Naive thymus-derived CD4-positive, alpha-beta T cell (primary cell): ENCODE data around the gene NOSTRIN. TPM values are rescaled to one million over a fixed set of nuclear protein-coding genes. Genes with fewer than 3 reads are reported as not detected.

Experiments
- ATAC-seq: fragments of 150-1000 bp; cut with Tn5 transposase; 2 replicates; pipeline ENCODE4 v1.10.0; 2021; ENCODE audit warnings: mild to moderate bottlenecking, moderate library complexity
- CTCF ChIA-PET: fragments of 350-600 bp; sonication (Branson Sonifier 250); formaldehyde crosslinking; loops from one replicate; lab custom pipeline; 2021; ENCODE audit warnings: antibody characterized with exemption; lab: Charles Lee
- POLR2A ChIA-PET: fragments of 350-600 bp; sonication (Branson Sonifier 250); formaldehyde crosslinking; loops from one replicate; lab custom pipeline; 2021; ENCODE audit warnings: antibody characterized with exemption, inconsistent platforms; lab: Charles Lee
- DNase-seq, 9 donors: peaks; one replicate each; pipeline versions ENCODE4 v3.0.0 to v3.0.0-alpha.2; 2020 to 2022; ENCODE audit warnings: mixed read lengths in 1 of 9
- H3K27ac ChIP-seq: one replicate; pipeline ENCODE4 v1.7.0; 2013; ENCODE audit warnings: mild to moderate bottlenecking, low read depth, low read length, moderate library complexity
- H3K27me3 ChIP-seq, 2 donors: one replicate each; pipeline ENCODE4 v1.7.0; 2013; ENCODE audit warnings: low read length in 2 of 2, mild to moderate bottlenecking in 2 of 2, moderate library complexity in 2 of 2; ENCODE audit not compliant: control insufficient read depth in 2 of 2, insufficient read depth in 2 of 2
- H3K36me3 ChIP-seq, 3 experiments: 1 replicate in 2 of 3; 2 replicates in 1 of 3; pipeline ENCODE4 v1.7.0; 2013; ENCODE audit warnings: low read length in 3 of 3, mild to moderate bottlenecking in 3 of 3, moderate library complexity in 1 of 3; ENCODE audit not compliant: insufficient read depth in 3 of 3, control insufficient read depth in 2 of 3
- H3K4me1 ChIP-seq, 2 donors: one replicate each; pipeline ENCODE4 v1.7.0; 2013; ENCODE audit warnings: low read length in 2 of 2, mild to moderate bottlenecking in 2 of 2, moderate library complexity in 1 of 2; ENCODE audit not compliant: control insufficient read depth in 2 of 2, insufficient read depth in 2 of 2
- H3K4me3 ChIP-seq: 2 replicates; pipeline ENCODE4 v1.7.0; 2013; ENCODE audit warnings: mild to moderate bottlenecking, low read length
- H3K9me3 ChIP-seq, 3 experiments: 1 replicate in 2 of 3; 2 replicates in 1 of 3; pipeline ENCODE4 v1.7.0; 2013; ENCODE audit warnings: low read length in 3 of 3; ENCODE audit not compliant: control insufficient read depth in 2 of 3
- H3K27ac Mint-ChIP-seq, 9 donors: one replicate each; pipeline ENCODE4 v1.8.0; 2020 to 2022; ENCODE audit warnings: mixed read lengths in 9 of 9, mild to moderate bottlenecking in 8 of 9, moderate library complexity in 5 of 9, inconsistent platforms in 2 of 9
- H3K27me3 Mint-ChIP-seq, 5 donors: one replicate each; pipeline ENCODE4 v1.8.0; 2021 to 2022; ENCODE audit warnings: mixed read lengths in 5 of 5, mild to moderate bottlenecking in 1 of 5
- H3K36me3 Mint-ChIP-seq, 5 donors: one replicate each; pipeline ENCODE4 v1.8.0; 2020 to 2022; ENCODE audit warnings: mixed read lengths in 5 of 5, mild to moderate bottlenecking in 3 of 5, inconsistent platforms in 1 of 5
- H3K4me1 Mint-ChIP-seq, 7 donors: one replicate each; pipeline ENCODE4 v1.8.0; 2020 to 2022; ENCODE audit warnings: mixed read lengths in 7 of 7, mild to moderate bottlenecking in 3 of 7, inconsistent platforms in 1 of 7
- H3K4me3 Mint-ChIP-seq, 10 donors: one replicate each; pipeline ENCODE4 v1.8.0; 2020 to 2022; ENCODE audit warnings: mild to moderate bottlenecking in 10 of 10, mixed read lengths in 10 of 10, moderate library complexity in 6 of 10, inconsistent platforms in 2 of 10
- H3K9me3 Mint-ChIP-seq, 11 donors: one replicate each; pipeline ENCODE4 v1.8.0; 2020 to 2022; ENCODE audit warnings: mixed read lengths in 11 of 11, mild to moderate bottlenecking in 4 of 11, inconsistent platforms in 1 of 11, moderate library complexity in 1 of 11
- intact Hi-C, 2 donors: fragments of 100-400 bp; cut with micrococcal nuclease; formaldehyde crosslinking; loops; one replicate each; pipeline ENCODE4 v1.15.1; 2023
- polyA plus RNA-seq, 2 donors: library from polyadenylated mRNA; unstranded; fragments of 300-500 nt; fragmentation: Illumina TruSeq; gene quantifications; one replicate each; pipeline ENCODE4 v1.2.3, GENCODE V29; 2021
- total RNA-seq, 6 experiments: library from RNA in 5 of 6; stranded (reverse) in 5 of 6; gene quantifications; 1 replicate in 5 of 6; 2 replicates in 1 of 6; pipeline ENCODE4 v1.2.3 and lab custom pipeline; 2021 to 2026

NOSTRIN gene
- total and polyA plus RNA-seq, 7 experiments from 2014 or later = 0.32 to 0.73 TPM; not detected in 5

DNA sequence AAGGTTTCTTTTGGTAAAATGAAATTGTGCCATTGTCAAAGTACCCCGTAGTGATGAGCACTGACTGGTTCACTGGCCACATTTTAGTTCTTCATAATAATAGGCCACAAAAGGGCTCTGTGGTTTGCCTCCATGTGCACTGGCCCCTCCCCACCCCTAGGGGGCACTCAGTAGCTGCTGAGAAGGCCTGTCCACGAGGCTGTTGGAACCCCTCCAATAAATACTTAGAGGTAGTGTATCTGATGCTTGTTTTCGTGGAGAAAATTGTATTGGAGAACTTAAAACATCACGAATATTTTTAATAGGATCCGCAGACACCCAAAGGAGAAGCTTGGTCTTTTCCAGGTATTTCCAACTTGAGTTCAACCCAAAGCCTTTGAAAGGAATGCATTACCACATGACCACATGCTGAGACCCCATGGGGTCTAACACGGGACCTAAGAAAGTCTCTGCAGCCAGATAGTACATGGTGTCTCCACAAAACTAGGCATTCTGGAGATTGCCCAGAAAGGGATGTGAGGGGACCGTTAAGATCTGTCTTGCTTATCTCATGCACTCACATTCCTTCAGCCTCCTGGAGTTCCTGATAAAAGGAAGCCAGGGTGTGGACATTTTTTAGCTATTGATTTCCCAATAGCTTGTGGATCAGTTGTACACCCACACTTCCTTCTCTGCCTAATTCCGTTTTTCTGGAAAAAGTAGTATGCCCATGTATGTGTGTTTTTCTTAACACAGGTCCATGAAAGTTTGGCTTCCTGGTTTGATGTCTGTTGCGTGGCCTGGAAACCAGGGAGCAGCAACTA, 28.5 kb upstream of the NOSTRIN start:
- H3K4me1 Mint-ChIP-seq = no peaks in the 10 kb centered on the region
- Histone ChIP-seq H3K27me3 (no peaks in the 10 kb centered on the region), H3K27ac (no peak overlapping the region), H3K9me3 (no peaks in the 10 kb centered on the region), H3K4me1 (no peaks in the 10 kb centered on the region), H3K4me3 (no peak overlapping the region), H3K36me3 (peaks cover 0 to 14% (median 0%) of the 10 kb centered on the region in 3 experiments)
- ATAC-seq (peak; percentile 59), DNase-seq (peak in 1 of 9 donors; percentile 27)
- POLR2A ChIA-PET = no interaction called here
- peak overlapping the region in 1 of 9 donors; percentile 30 for H3K27ac Mint-ChIP-seq
- H3K4me3 Mint-ChIP-seq = no peak overlapping the region
- H3K27me3 Mint-ChIP-seq = no peaks in the 10 kb centered on the region
- H3K9me3 Mint-ChIP-seq = peaks cover 0 to 10% (median 8%) of the 10 kb centered on the region in 11 donors
- H3K36me3 Mint-ChIP-seq = peaks cover 7 to 63% (median 48%) of the 10 kb centered on the region in 5 donors
- intact Hi-C loops = loop anchor here in 1 of 2 donors (1.0 kb wide), 1 partner anchor 146 kb away; no protein-coding TSS in a partner anchor
- CTCF ChIA-PET = interaction anchor here (0.6 to 0.7 kb wide), 2 partner anchors 331 to 745 kb away, joined by 3 read pairs; no protein-coding TSS in a partner anchor

DNA sequence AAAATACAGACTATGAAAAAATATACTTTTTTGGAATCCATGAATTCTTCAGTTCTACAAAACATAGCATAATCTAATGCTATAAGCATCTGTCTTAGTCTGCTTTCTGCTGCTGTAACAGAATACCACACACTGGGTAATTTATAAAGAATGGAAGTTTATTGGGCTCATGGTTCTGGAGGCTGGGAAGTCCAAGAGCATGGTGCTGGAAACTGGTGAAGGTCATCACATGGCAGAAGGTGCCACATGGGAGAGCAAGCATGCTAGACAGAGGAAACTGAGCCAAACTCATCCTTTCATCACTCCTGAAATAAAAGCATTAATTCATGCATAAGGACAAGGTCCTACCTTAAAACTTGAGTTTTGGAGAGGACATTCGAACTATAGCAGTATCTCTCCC, 26.6 kb upstream of the NOSTRIN start:
- DNase-seq (no peak), ATAC-seq (no peak)
- H3K36me3 Mint-ChIP-seq = peaks cover 2 to 49% (median 37%) of the 10 kb centered on the region in 5 donors
- Histone ChIP-seq H3K27me3 (no peaks in the 10 kb centered on the region), H3K27ac (no peak overlapping the region), H3K36me3 (peaks cover 0 to 4% (median 0%) of the 10 kb centered on the region in 3 experiments), H3K4me1 (no peaks in the 10 kb centered on the region), H3K4me3 (no peak overlapping the region), H3K9me3 (no peaks in the 10 kb centered on the region)
- no peak overlapping the region for H3K27ac Mint-ChIP-seq
- POLR2A ChIA-PET = no interaction called here
- H3K27me3 Mint-ChIP-seq = no peaks in the 10 kb centered on the region
- H3K4me3 Mint-ChIP-seq = no peak overlapping the region
- peaks cover 0 to 10% (median 8%) of the 10 kb centered on the region in 11 donors for H3K9me3 Mint-ChIP-seq
- H3K4me1 Mint-ChIP-seq = peaks cover 0 to 3% (median 0%) of the 10 kb centered on the region in 7 donors
- CTCF ChIA-PET = no interaction called here
- intact Hi-C loops = loop anchor here in 1 of 2 donors (5.0 kb wide), 1 partner anchor 146 kb away; no protein-coding TSS in a partner anchor

DNA sequence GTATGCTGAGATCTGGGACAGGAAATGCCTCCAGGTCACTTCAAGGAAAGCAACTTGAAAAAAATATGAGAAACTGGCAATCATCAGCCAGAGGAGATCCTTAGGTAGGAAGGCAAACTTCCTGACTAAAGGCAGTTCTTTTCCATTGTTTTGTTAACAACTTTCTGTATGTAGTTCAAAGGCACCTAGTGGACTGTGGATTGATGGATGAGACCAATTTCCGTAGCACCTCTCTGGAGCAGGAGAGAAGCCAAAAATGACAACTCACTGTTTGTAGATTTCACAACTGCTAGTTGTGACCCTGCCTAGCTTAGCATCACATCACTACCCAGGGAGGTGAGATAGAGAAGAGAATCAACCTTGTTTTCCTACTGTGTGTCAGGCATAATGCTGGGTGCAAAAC, 21.8 kb upstream of the NOSTRIN start:
- ChIA-PET POLR2A (no interaction called here), CTCF (interaction anchor here (0.5 kb wide), 1 partner anchor 147 kb away, joined by 3 read pairs; no protein-coding TSS in a partner anchor)
- Mint-ChIP-seq H3K36me3 (peaks cover 0 to 8% (median 3%) of the 10 kb centered on the region in 5 donors), H3K27ac (no peak overlapping the region), H3K9me3 (peaks cover 0 to 8% (median 3%) of the 10 kb centered on the region in 11 donors), H3K27me3 (no peaks in the 10 kb centered on the region), H3K4me3 (no peak overlapping the region), H3K4me1 (peaks cover 0 to 3% (median 0%) of the 10 kb centered on the region in 7 donors)
- intact Hi-C loops = no loop called here
- H3K27me3 ChIP-seq = no peaks in the 10 kb centered on the region
- H3K9me3 ChIP-seq = no peaks in the 10 kb centered on the region
- no peaks in the 10 kb centered on the region for H3K4me1 ChIP-seq
- DNase-seq (no peak), ATAC-seq (no peak)
- no peak overlapping the region for H3K27ac ChIP-seq
- H3K4me3 ChIP-seq = no peak overlapping the region
- no peaks in the 10 kb centered on the region for H3K36me3 ChIP-seq

GRCh38 chr2:168781191-168781817, 21.1 kb upstream of the NOSTRIN start:
- Histone ChIP-seq H3K4me3 (no peak overlapping the region), H3K27me3 (no peaks in the 10 kb centered on the region), H3K9me3 (no peaks in the 10 kb centered on the region), H3K36me3 (no peaks in the 10 kb centered on the region), H3K4me1 (no peaks in the 10 kb centered on the region), H3K27ac (no peak overlapping the region)
- no peak for DNase-seq
- ChIA-PET POLR2A (no interaction called here), CTCF (interaction anchor here (0.5 kb wide), 1 partner anchor 148 kb away, joined by 3 read pairs; no protein-coding TSS in a partner anchor)
- Mint-ChIP-seq H3K9me3 (peaks cover 0 to 2% (median 0%) of the 10 kb centered on the region in 11 donors), H3K4me1 (peaks cover 0 to 4% (median 0%) of the 10 kb centered on the region in 7 donors), H3K36me3 (peaks cover 0 to 3% (median 0%) of the 10 kb centered on the region in 5 donors), H3K27me3 (no peaks in the 10 kb centered on the region), H3K4me3 (no peak overlapping the region), H3K27ac (no peak overlapping the region)
- intact Hi-C loops = no loop called here
- ATAC-seq = no peak

- POLR2A ChIA-PET = no interaction called here
- no peak overlapping the region for H3K4me3 Mint-ChIP-seq
- H3K27me3 Mint-ChIP-seq = no peaks in the 10 kb centered on the region
- H3K36me3 Mint-ChIP-seq = peaks cover 0 to 3% (median 0%) of the 10 kb centered on the region in 5 donors
- DNase-seq (no peak), ATAC-seq (no peak)
- H3K4me1 Mint-ChIP-seq = peaks cover 0 to 4% (median 0%) of the 10 kb centered on the region in 7 donors
- intact Hi-C loops = no loop called here
- Histone ChIP-seq H3K9me3 (no peaks in the 10 kb centered on the region), H3K27me3 (no peaks in the 10 kb centered on the region), H3K4me1 (no peaks in the 10 kb centered on the region), H3K36me3 (no peaks in the 10 kb centered on the region), H3K4me3 (no peak overlapping the region), H3K27ac (no peak overlapping the region)
- H3K27ac Mint-ChIP-seq = no peak overlapping the region
- H3K9me3 Mint-ChIP-seq = peaks cover 0 to 2% (median 0%) of the 10 kb centered on the region in 11 donors
- CTCF ChIA-PET = no interaction called here
These were observed 20.2 kb upstream of the NOSTRIN start for GRCh38 chr2:168782271-168782670.

DNA sequence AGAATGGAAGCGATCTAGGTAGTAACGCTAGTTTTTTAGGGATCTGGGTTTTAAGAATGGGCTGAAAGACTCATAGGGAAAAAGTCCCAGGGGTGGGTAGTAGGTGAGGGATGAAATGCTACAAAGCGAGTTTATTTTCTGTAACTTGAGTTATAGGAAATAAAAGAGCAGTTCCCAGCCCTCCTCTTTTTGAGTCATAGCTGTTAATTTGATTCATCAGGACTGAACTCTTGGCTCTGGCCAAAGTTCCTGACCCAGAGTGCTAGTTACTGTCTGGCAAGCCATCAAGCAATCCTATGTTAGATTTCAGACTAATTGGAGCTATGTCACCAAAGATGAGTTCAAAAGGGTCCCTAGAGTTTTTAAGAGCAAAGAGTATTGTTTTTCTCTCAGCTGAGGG, 17.4 kb upstream of the NOSTRIN start:
- DNase-seq = no peak
- Histone ChIP-seq H3K4me1 (no peaks in the 10 kb centered on the region), H3K36me3 (no peaks in the 10 kb centered on the region), H3K27me3 (no peaks in the 10 kb centered on the region), H3K9me3 (no peaks in the 10 kb centered on the region), H3K27ac (no peak overlapping the region), H3K4me3 (no peak overlapping the region)
- ChIA-PET POLR2A (no interaction called here), CTCF (no interaction called here)
- Mint-ChIP-seq H3K36me3 (peaks cover 0 to 3% (median 0%) of the 10 kb centered on the region in 5 donors), H3K27ac (no peak overlapping the region), H3K27me3 (peaks cover 0 to 2% (median 0%) of the 10 kb centered on the region in 5 donors), H3K9me3 (peaks cover 0 to 5% (median 0%) of the 10 kb centered on the region in 11 donors), H3K4me1 (peaks cover 0 to 3% (median 0%) of the 10 kb centered on the region in 7 donors), H3K4me3 (no peak overlapping the region)
- ATAC-seq = no peak
- intact Hi-C loops = no loop called here
